ENCODE data around the gene ZBTB24.
A peak's percentile ranks its signal among the peaks of the same experiment; 100 is the strongest.
"Not testable (repeated sequence)": the region's sequence is repeated elsewhere in the genome, so short reads cannot be mapped to it uniquely, and the experiment has no call there.

ZBTB24 gene

DNA sequence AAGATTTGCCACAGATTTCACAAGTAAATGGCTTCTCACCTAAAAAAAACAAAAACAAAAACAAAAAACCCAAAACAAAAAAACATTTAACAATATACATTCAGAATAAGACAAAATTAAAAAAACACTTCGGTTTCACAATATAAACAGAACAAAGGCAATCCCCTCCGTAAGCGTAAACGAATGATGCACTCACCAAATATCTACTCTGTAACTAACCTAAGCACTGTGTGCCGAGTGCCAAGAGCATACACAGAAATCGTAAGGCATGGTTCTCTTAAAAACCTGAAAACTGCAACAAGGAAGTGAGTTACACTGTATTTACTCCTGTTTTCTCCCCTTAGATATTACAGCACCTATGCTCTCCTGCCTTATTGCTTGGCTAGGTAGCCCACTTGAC is 15.3 kb downstream of the ZBTB24 start:
- no peak for DNase-seq

DNA sequence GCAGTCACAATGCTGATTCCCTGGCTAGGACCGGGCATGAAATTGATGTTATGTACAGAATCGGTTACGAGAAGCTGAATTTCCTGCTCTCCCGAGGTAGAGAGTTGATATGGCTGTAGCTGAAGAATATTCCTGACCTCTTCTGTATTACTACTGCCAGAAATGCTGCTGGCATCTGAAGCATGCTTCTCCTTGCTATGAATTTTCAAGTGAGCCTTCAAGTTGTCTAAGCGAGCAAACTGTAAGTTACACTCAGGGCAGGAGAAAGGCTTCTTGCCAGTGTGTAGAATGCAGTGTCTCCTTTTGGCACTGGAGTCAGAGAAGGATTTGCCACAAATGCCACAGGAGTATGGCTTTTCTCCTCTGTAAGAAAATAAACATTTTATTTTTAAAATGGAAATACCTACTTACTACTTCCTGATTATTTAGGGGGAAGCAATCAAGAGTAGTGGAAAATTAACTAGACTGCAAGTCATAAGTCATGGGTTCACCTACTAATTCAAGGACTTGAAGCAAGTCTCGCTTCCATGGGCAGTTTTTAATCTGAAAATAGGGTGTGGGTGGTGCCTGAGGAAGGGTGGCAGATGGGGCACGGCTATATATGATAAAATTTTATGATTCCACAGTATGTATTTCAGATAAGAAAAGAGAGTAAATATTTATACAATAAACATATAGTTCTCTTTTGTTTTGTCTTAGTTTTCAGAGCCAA is 16.7 kb downstream of the ZBTB24 start:
- DNase-seq: no peak

DNA sequence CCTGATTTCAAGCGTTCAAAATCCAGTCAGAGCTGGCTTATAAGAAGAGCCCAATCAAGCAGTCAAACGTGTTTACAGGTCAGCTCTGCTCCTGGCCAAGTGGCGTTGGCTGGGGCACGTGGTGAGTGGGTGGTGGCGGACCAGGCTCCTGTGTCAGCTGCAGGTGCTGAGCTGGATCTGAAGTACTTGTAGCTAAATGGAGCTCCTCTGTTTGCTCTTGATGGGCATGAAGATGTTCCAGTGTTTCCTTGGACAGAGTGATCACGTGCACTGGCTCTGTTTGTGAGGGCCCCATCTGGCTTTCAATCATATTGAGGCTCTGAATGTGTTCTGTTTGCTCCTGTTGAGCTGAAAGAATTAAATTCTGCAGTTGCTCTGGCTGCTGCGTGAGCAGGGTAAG is 17.2 kb downstream of the ZBTB24 start:
- DNase-seq: no peak

DNA sequence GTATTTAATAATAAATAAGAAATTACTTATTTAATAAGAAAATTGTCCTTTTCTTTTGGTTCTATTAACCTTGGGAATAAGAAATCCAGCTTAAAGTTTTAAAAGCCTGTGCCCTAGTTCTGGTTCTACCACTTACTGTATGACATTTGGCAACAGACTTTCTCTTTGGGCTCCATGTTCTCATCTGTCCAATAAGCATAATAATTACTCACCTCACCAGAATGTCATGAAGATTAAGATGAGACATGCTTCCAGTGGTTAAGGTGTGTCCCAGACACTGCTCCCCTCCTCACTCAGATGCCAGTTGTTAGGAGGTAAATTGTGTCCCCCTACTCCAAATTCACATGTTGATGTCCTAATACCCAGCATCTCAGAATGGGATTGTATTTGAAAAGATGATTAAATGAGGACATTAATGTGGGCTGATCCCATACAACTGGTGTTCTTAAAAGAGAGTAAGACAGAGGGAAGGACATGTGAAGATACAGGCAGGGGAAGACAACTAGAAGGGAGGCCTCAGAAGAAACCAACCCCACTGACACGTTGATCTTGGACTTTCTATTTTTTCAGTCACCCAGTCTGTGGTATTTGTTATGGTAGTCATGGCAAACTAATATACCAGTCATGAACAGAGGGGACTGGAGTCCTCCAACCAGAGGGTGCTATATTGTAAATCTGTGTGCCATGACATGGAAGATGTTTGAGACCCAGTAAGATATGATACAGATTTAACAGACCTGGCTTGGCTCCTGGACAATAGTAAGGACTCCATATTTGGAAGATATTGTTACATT is 21.1 kb downstream of the ZBTB24 start:
- DNase-seq: no peak

DNA sequence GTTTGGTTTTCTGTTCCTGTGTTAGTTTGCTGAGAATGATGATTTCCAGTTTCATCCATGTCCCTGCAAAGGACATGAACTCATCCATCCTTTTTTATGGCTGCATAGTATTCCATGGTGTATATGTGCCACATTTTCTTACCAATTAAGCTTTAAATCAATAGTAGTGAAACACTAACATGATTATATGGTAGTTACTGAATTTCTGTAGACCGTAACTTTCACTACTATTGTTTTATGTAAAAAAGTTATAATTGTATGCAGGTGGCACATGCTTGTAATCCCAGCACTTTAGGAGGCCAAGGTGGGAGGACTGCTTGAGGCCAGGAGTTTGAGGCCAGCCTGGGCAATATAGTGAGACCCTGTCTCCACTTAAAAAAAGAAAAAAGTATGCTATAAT is 21.8 kb downstream of the ZBTB24 start:
- not testable (repeated sequence) for DNase-seq

DNA sequence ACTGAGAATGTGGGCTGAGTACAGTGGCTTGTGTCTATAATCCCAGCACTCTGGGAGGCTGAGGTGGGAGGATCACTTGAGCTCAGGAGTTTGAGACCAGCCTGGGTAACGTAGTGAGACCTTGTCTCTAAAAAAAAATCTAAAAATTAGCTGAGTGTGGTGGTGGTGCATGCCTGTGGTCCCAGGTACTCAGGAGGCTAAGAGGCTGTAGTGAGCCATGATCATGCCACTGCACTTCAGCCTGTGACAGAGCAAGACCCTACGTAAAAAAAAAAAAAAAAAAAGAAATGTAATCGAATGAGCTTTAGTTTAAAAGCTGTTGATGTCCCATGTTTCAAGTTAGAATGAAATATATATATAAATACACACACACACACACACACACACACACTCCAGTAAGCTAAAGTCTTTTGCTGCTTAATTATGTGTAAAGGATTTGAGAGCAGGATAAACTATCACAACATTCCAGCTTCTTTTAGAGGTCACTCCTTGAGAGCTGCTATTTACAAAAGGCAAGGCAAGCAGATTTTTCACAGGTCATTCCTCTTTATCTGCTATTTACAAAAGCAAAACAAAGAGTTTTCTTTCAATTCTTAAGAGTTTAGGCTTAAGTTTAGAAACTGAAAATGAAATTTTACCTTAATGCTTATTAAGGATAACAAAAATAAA is 22.7 kb downstream of the ZBTB24 start:
- DNase-seq: no peak

DNA sequence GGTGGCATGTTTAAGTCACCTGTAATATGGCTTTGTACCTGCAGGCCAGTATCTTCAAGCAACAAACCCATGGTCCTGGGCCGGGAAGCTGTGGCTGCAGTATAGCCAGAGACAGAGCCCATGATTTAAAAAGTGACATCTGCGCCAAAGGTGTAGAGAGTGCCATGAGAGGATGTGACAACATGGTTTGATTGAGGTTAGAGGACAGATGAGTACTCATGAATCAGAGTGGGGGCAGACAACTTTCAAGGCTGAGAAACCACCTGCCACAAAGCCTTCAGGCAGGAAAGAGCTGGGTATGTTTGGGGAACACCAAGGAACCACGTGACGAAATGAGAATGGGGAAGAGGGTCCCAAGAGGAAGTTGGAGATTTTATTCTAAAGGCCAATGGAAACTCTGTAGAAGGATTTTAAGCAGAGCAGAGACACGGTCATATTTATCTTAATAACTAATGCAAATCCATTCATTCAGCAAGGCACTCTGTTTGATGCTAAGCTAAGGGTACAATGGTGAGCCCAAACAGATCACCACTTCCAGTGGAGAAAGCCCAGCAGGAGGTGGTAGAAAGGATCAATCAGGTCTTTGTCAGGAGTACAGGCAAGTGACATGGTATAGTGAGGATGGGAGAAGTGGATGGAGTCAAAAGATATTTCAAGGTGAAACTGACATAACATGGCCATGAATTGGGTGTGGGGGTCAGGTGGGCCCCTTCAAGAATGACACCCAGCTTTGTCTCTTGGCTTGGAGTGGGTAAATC is 24.1 kb downstream of the ZBTB24 start:
- DNase-seq: no peak

DNA sequence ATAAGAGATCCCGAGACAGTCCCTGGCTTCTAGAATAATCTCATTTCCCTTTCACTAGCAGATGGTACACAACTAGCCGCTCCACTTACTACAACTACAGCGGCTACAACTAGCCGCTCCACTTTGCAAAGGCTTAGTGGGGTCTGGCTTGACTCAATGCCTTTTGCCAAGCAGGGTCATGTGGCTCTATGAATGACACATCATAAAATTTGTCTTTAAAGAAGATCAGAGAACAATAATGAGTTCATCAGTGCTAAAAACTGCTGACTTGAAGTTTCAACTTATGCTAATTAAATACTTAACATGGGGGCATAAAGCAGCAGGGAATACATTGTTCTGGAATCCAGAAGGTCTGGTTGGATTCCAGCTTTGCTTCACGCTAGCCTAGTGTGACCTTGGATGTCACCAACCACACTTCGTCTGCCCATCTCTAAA is 25.4 kb downstream of the ZBTB24 start:
- DNase-seq: no peak

DNA sequence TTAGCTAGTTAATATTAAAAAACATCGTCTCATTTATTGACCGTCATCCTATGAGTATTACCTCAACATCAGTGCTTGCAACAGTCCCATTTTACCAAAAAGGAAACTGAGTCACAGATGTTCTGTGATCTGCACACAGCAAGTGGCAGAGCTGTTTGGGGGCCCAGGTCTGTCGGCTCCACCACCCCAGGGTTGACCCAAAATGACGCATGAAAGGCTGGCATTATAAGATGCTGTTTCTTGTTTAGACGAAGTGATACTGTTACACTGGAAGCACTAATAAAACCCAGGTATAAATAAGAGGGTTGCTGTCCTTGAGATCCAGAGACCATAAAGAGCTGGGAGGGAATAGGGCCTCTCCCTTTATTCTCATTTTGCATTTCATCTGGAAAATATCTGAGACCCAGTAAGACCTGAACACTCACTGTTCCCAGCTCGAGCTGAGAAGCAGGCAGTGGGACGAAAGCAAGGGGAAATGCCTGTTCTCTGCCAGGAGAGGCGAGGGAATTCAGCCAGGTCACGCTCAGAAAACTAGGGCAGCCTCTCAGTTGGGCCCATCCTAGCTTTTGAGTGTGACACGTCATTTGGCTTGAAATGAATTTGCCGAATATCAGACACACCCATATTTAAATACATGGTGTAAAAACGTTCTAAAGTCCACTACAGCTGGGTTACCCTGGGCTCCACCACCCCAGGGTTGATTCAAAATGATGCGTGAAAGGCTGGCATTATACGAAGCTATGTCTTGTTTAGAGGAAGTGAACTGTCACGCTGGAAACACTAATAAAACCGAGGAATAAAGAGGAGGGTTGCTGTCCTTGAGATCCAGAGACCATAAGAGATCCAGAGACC is 26.1 kb downstream of the ZBTB24 start:
- DNase-seq: no peak

DNA sequence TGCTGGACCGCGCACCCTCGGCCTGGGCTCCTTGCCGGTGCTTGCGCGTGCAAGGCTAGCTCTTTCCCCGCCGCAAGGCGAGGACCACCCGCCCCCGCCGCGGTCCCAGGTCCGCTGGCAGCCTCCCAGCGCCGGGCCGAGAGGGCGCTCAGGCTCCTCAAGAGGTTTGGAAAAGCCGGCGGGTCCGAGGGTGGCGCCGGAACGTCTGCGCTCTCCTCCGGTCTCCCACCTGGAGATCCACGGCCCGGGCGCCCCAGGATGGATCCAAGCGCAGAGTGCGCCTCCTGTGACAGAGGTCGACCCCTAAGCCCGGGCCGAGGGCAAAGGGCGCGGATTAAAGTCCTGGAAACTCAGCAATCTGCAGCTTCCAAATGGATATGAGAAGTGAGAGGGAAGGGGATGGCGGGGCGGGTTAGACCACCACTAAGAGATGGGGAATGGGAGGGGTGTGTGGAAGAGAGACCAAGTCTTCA is 26.9 kb downstream of the ZBTB24 start:
- no peak for DNase-seq

DNA sequence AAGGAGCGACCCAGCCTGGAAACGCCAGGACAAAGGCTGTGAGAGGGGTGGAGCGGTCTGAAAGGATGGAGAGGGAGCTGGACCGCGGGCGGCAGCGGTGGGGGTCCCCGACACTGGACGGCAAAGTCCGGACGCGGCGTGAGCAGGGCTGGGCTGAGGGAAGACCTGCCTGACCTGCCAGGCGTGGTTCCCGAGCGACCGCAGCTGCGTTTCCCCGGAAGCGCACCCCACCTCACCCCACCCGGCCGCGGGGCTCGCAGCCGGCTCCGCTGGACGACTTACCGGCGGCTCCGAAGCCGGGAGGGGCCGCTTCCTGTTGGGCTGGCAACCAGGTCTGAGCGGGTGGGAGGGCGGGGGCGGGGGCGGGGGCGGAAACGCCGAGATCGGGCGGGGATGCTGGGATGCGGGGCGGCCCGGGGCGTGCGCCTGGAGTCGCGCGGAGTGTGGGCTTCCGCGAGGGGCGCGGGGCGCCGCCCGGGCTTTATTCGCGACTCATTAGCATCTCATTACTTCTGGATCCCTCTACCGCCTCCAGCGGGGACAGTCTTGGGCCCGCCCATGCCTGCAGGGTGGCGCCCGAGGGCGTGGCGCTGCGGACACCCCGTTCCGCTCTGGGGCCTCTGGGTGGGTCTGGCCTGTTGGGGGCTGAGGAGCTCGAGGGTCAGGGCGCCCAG is 27.4 kb downstream of the ZBTB24 start, which contains the start of gene MICAL1:
Gene MICAL1 (minus strand): TSS at position 336 of the 674 bp plus-strand sequence. CDS start 1,576 bp downstream, outside the sequence.
- peak; percentile 66 for DNase-seq

DNA sequence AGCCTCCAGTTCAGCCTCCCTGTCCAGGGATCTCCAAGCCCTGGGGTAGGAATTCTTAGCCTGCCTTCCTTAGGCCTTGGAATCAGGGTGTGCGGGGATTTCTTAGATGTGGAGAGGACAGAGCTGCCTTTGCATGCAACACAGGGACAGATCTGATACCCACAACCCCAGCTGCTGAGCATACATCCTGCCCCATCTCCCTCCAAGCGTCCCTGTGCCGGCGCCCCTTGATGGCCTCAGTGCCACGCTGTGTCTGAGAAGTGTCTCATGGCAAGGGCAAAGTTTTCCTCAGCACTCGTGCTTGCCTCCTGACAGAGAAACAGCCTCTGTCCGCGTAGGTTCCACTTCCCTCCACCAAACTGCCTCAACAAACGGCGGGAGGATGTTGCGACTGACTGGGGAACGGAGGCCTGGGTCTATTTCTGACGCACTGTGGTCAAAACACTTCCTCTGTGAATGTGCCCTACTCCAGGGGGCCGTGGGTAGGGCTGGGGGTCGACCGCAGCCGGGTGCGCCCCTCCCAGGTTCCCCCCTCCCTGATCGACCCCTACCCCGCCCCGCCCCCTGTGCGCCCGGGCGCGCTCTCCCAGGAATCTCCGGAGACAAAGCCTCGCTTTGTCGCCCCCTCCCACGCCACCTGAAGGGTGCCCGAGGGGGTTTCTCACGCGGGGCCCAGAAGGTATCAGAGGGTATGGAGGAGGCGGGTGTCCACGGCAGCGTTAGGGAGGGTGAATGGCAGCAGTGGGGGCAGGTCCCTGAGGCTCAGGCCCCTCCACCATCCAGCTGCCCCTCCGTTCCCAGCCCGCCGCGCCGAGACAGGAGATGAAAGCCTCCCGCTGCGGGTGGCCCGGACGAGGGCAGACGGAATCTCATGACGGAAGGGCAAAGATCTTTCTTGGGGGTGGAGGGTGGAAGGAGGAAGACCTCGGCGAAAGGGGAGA is 28.3 kb downstream of the ZBTB24 start:
- peak; percentile 59 for DNase-seq

DNA sequence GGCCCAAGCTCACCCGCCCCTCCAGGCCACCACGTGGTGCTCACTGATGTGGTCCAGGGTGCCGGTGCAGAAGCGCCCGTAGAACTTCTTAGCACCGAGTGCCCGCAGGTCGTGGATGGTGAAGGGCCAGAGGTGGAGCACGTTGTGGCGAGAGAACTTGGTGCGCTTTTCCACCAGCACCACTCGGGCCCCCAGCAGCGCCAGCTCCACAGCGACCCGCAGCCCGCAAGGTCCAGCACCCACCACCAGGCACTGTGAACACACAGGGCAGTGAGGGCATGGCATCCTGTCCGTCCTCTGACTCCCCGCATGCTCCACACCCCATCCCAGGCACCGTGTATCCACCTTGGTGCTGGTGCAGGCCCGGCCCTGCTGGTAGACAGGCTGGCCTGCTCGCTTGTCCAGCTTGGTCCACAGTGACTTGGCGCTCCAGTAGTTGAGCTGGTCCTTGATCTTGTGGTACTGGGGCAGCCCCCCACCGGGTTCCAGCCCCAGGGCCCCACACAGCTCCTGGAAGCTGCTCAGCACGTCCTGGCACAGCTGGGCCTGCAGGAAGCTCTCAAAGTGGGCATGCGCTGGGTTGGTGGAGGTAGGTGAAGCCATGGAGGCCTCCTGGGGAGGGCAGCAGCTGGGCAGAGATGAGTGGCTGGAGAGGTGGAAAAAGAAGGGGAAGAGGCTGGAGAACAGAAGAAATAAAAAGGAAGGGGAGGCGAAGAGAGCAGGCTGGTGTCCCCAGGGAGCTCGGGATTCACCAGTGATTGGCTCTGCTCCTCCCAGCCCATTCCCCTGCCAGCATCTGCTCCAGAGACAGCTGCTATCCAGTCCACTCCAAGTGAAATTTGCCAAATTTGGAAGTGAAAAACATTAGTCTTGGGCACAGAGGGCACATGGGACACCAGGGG is 29.2 kb downstream of the ZBTB24 start:
- no peak for DNase-seq

DNA sequence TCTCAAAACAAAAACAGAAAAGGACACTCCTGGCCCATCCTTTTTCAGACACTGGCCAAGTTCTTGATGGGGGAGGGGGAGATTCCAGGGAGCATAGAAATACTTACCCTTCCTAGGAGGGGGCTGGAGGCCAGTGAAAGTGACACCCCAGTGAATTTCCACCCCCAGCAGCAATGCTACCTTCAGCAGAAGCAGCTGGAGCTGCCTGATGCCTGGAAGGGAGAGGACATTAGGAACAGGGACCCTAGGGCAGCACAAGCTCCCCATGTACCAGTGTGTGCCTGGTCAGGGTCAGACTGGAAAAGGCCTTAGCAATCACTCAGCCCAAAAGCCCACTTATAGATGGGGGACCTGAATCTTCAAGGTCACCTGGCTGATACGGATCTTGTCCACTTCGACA is 29.9 kb downstream of the ZBTB24 start:
- no peak for DNase-seq

DNA sequence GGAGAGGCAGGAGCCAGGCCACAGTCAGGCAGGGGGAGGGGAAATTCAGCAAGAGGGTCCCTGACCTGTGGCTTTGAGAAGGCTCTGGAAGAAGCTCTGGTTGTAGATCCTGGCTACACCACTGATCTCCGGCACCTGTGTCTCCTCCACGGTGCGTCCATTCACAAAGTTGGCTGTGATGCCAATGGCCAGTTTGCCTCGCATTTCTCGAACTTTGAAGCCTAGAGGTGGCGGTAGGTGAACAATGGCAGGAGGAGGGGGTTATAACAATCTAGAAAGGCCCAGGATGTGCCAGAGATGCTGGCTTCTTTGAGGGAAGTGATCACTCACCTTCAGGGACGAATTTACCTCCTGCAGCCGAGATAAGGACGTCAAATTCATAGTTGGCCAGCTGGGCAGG is 30.8 kb downstream of the ZBTB24 start:
- DNase-seq: no peak

DNA sequence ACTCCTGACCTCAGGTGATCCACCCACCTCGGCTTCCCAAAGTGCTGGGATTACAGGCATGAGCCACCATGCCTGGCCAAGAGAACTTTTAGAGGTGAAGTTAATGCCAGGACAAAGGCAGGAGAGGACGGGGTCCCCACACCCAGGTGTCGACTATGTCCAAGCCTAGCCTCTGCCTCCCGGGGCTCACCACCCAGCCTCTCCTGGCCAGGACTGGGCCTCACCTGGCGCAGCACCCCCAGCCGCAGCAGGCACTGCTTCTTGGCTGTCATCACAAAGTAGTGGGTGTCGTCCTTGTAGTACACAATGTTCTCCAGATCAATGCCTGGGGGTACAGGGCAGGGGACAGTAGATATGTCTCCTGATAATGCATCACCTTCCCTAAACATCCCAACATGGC is 31.6 kb downstream of the ZBTB24 start:
- DNase-seq: no peak

DNA sequence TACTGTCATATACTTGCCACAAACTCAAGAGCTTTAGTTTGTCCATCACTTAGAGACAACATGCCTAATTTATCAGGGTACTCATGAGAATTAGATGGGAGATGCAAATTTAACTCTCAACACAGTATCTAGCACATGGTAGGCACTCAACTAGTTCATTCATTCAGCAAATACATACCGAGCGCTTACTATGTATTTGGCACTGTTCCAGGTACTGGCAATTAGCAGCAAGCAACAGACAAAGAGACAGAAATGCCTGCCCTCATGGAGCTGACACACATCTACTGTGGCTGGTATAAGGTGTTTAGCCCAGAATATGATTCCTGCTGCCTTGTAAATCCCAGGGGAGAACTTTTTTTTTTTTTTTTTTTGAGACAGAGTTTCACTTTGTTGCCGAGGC is 32.2 kb downstream of the ZBTB24 start:
- no peak for DNase-seq

DNA sequence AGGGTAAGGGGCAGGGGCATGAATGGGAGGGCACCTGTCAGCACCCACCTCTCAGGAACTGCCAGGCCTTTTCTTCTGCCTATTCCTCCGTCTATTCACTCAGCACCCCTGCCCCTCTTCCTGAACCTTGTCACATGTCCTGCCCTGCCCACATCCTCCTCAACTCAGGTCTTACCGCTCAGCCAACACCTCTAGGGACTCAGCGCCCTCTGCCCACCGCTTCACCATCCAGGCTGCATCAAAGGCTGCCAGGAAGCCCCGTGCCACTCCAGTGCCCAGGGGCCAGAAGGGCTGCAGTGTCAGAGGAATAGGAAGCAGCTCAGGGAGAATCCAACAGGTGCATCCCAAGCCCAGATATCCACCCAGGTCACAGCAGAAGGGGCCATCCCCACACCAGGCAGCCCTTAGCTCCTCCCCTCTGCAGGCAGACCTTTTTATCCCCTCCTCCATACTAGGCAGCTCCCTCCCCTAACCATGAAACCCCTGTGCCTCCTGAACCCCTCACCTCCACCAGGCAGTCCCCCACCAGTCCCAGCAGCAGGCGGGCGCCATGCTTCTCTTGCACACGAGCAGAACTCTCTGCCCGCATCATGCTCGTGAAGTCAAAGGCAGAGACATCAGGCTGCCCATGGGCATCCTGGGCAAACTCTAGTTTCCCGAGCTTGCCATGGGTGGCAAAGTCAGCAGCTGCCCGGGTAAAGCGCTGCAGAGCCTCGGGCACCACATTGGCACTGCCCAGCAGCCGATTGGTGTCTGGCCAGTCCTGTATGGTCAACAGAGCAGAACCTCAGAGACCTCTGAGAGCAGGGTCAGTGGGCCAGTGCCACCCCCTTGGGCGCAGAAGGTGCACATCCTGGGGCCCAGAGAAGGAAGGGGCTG is 33.0 kb downstream of the ZBTB24 start:
- DNase-seq: no peak

Data from activated CD4-positive, CD25-positive, alpha-beta regulatory T cell treated with anti-CD3 and anti-CD28 coated beads, Interleukin-2, amount 50 U/mL, for 72 hours (primary cell).